ENCODE results near the gene OPRD1. TPM values are rescaled to one million over a fixed set of nuclear protein-coding genes. Genes with fewer than 3 reads are reported as not detected.

The OPRD1 gene
- polyA plus RNA-seq, 1 of the 3 experiments (the other 2 are of a cell fraction) = 0.07 TPM

DNA sequence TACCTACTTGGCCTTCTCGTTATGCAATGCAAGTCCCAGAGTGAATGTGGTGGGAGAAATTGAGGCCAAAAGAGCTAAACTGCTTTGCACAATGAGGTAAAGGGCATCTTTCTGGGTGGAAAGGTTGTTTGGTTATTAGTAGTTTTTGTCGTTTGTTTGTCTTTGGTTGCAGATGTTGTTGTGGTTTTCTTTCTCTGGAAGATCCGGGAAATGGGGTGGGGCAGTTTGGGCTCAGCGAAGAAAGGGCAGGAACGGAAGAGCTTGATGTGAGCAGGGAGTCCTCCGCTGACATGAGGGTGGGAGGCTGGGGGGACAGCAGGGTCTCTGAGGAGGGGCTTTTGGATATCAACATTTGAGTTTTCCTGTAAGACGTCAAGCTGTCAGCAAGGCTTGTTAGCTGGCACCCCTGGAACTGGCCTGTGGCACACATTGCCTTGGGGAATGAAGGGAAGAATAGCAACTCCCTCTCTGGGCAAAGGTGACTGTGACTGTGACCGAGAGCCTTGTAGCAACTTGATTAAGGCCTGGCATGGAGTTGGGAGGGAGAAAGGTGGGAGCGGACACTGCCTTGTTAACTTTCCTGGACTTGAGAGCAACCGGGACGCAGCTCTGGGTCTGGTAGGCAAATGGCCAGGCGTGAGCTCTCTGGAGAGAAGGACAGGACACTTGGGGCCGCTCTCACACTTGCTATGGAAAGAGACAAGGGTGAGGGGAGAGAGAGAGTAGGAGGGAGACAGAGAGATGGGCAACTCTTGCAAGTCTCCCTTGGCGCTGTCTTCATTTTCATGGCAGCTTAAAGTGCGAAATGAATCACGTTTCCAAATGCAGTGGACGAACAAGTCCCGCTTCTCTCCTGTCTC, 15.4 kb upstream of the OPRD1 start:
- DNase-seq = no peak
- Histone ChIP-seq H3K4me3 (ENCODE audit: low read depth in 2 of 2, low read length in 1 of 2) (no peak overlapping the region), H3K4me1 (ENCODE audit: control insufficient read depth in 1 of 2, insufficient read depth in 2 of 2, low read depth in 1 of 2, low read length in 1 of 2) (peaks cover 0 to 5% of the 10 kb centered on the region in 2 experiments; a peak in 1 of 4 replicates), H3K9me3 (no peaks in the 10 kb centered on the region), H3K9me2 (no peaks in the 10 kb centered on the region), H3F3A (replicated peaks; ENCODE audit: insufficient read depth) (no peaks in the 10 kb centered on the region), H3K27ac (ENCODE audit: low read depth in 2 of 2, low read length in 1 of 2) (no peak overlapping the region), H3K36me3 (replicated peaks in 1 of 2; ENCODE audit: control insufficient read depth in 1 of 2, insufficient read depth in 2 of 2, low read length in 1 of 2) (no peaks in the 10 kb centered on the region), H3K9ac (no peak overlapping the region), H3K4me2 (no peak overlapping the region), H2AFZ (ENCODE audit: low read depth) (no peak overlapping the region), H3K79me2 (ENCODE audit: insufficient read depth) (no peaks in the 10 kb centered on the region), H3K27me3 (ENCODE audit: insufficient read depth) (no peaks in the 10 kb centered on the region; the same call in 1 of the 2 replicates), H4K20me1 (ENCODE audit: insufficient read depth) (no peaks in the 10 kb centered on the region)
- POLR2A ChIA-PET = no interaction called here
- CTCF ChIA-PET = interaction anchor here (0.7 to 39.4 kb wide), 15 partner anchors 9 to 404 kb away, joined by 3 to 894 read pairs (median 3); no protein-coding TSS in a partner anchor
- WGBS (ENCODE audit: low lambda C conversion rate) = 71% methylated on average over 18 of the region's 18 CpGs
- TF ChIP-seq SMC3 (IDR thresholded peaks at IDR 0.05; ENCODE audit: low read depth, low read length) (peak; percentile 49; the same call in 1 of the 2 replicates), RAD21 (IDR thresholded peaks at IDR 0.05; ENCODE audit: low read length) (peak; percentile 73)
- TF ChIP-seq, protein P1, sequence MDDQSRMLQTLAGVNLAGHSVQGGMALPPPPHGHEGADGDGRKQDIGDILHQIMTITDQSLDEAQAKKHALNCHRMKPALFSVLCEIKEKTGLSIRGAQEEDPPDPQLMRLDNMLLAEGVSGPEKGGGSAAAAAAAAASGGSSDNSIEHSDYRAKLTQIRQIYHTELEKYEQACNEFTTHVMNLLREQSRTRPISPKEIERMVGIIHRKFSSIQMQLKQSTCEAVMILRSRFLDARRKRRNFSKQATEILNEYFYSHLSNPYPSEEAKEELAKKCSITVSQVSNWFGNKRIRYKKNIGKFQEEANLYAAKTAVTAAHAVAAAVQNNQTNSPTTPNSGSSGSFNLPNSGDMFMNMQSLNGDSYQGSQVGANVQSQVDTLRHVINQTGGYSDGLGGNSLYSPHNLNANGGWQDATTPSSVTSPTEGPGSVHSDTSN (IDR thresholded peaks at IDR 0.05) = no peak

DNA sequence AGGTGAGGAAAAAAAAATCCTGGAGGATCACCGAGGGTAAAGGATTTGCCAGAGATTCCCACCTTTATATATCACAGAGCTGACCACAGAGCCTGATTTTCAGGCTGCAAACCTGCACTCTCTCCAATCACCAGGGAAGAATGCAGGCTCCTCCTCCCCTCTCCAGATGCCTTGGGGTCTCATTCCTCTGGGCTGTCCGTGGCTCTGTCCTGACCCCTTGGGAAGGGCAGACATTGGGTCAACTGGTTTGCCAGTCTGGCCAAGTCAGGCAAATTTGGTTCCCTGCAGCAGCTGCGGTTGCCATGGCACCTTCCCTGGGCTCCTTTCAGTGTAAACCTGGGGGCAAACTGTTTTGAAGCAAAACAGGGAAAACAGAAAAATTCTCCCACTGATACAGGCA, 11.6 kb upstream of the OPRD1 start:
- Histone ChIP-seq H3K27me3 (ENCODE audit: insufficient read depth) (no peaks in the 10 kb centered on the region; the same call in 1 of the 2 replicates), H3K4me3 (ENCODE audit: low read depth in 2 of 2, low read length in 1 of 2) (no peak overlapping the region), H3K9me2 (no peaks in the 10 kb centered on the region), H3K4me2 (no peak overlapping the region), H3K4me1 (ENCODE audit: control insufficient read depth in 1 of 2, insufficient read depth in 2 of 2, low read depth in 1 of 2, low read length in 1 of 2) (peaks cover 0 to 6% of the 10 kb centered on the region in 2 experiments; a peak in 1 of 4 replicates), H3K79me2 (ENCODE audit: insufficient read depth) (no peaks in the 10 kb centered on the region), H3K9me3 (no peaks in the 10 kb centered on the region), H4K20me1 (ENCODE audit: insufficient read depth) (no peaks in the 10 kb centered on the region), H3F3A (replicated peaks; ENCODE audit: insufficient read depth) (no peaks in the 10 kb centered on the region), H3K27ac (ENCODE audit: low read depth in 2 of 2, low read length in 1 of 2) (no peak overlapping the region), H3K9ac (no peak overlapping the region), H2AFZ (ENCODE audit: low read depth) (no peak overlapping the region), H3K36me3 (replicated peaks in 1 of 2; ENCODE audit: control insufficient read depth in 1 of 2, insufficient read depth in 2 of 2, low read length in 1 of 2) (no peaks in the 10 kb centered on the region)
- WGBS (ENCODE audit: low lambda C conversion rate) = 9% methylated on average over 2 of the region's 3 CpGs
- ChIA-PET CTCF (interaction anchor here (1.0 to 39.4 kb wide), 3 partner anchors 10 to 75 kb away, joined by 3 to 894 read pairs (median 3); no protein-coding TSS in a partner anchor), POLR2A (no interaction called here)
- no peak for DNase-seq
- no peak for TF ChIP-seq GABPA (IDR thresholded peaks at IDR 0.05; ENCODE audit: low read depth)
- TF ChIP-seq, protein P2, sequence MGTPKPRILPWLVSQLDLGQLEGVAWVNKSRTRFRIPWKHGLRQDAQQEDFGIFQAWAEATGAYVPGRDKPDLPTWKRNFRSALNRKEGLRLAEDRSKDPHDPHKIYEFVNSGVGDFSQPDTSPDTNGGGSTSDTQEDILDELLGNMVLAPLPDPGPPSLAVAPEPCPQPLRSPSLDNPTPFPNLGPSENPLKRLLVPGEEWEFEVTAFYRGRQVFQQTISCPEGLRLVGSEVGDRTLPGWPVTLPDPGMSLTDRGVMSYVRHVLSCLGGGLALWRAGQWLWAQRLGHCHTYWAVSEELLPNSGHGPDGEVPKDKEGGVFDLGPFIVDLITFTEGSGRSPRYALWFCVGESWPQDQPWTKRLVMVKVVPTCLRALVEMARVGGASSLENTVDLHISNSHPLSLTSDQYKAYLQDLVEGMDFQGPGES (IDR thresholded peaks at IDR 0.05; ENCODE audit: low read depth, low read length) = no peak
- TF ChIP-seq RCOR1 (IDR thresholded peaks at IDR 0.05; ENCODE audit: low read length) = no peak

DNA sequence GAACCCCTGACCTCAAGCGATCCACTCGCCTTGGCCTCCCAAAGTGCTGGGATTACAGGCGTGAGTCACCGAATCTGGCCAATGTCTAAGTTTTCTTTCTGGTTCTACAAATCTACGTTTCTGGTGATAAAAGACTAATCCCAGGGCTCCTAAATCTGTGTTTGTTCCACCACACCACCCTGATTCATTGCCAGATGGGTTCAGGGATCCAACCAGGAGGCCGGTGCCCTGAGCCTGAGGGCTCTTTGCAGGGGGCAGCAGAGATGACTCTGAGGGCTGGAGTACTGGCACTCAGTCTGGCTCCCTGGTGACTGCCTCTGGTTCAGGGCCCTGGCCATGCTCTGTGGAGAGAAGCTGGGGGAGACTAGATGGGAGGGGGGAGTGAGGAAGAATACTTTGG, 10.5 kb upstream of the OPRD1 start:
- Histone ChIP-seq H3K9me3 (no peaks in the 10 kb centered on the region), H3K36me3 (replicated peaks in 1 of 2; ENCODE audit: control insufficient read depth in 1 of 2, insufficient read depth in 2 of 2, low read length in 1 of 2) (no peaks in the 10 kb centered on the region), H4K20me1 (ENCODE audit: insufficient read depth) (no peaks in the 10 kb centered on the region), H3K4me2 (no peak overlapping the region), H3F3A (replicated peaks; ENCODE audit: insufficient read depth) (no peaks in the 10 kb centered on the region), H3K4me3 (ENCODE audit: low read depth in 2 of 2, low read length in 1 of 2) (no peak overlapping the region), H3K4me1 (ENCODE audit: control insufficient read depth in 1 of 2, insufficient read depth in 2 of 2, low read depth in 1 of 2, low read length in 1 of 2) (peaks cover 0 to 6% of the 10 kb centered on the region in 2 experiments; a peak in 1 of 4 replicates), H3K27me3 (ENCODE audit: insufficient read depth) (no peaks in the 10 kb centered on the region; the same call in 1 of the 2 replicates), H3K79me2 (ENCODE audit: insufficient read depth) (no peaks in the 10 kb centered on the region), H3K9ac (no peak overlapping the region), H3K9me2 (no peaks in the 10 kb centered on the region), H3K27ac (ENCODE audit: low read depth in 2 of 2, low read length in 1 of 2) (no peak overlapping the region), H2AFZ (ENCODE audit: low read depth) (no peak overlapping the region)
- no peak for DNase-seq
- POLR2A ChIA-PET = no interaction called here
- 83% methylated on average over 5 of the region's 6 CpGs for WGBS (ENCODE audit: low lambda C conversion rate)
- CTCF ChIA-PET = interaction anchor here (39.4 kb wide), 1 partner anchor 74 kb away, joined by 894 read pairs; no protein-coding TSS in a partner anchor
- TF ChIP-seq RAD21 (IDR thresholded peaks at IDR 0.05; ENCODE audit: low read length) = no peak
- TF ChIP-seq YY1 (IDR thresholded peaks at IDR 0.05; ENCODE audit: low read depth) = no peak
- no peak for TF ChIP-seq FOSL2 (IDR thresholded peaks at IDR 0.05; ENCODE audit: borderline replicate concordance, low read depth)
- TF ChIP-seq JUND (IDR thresholded peaks at IDR 0.05) = no peak
- TF ChIP-seq, protein P3, sequence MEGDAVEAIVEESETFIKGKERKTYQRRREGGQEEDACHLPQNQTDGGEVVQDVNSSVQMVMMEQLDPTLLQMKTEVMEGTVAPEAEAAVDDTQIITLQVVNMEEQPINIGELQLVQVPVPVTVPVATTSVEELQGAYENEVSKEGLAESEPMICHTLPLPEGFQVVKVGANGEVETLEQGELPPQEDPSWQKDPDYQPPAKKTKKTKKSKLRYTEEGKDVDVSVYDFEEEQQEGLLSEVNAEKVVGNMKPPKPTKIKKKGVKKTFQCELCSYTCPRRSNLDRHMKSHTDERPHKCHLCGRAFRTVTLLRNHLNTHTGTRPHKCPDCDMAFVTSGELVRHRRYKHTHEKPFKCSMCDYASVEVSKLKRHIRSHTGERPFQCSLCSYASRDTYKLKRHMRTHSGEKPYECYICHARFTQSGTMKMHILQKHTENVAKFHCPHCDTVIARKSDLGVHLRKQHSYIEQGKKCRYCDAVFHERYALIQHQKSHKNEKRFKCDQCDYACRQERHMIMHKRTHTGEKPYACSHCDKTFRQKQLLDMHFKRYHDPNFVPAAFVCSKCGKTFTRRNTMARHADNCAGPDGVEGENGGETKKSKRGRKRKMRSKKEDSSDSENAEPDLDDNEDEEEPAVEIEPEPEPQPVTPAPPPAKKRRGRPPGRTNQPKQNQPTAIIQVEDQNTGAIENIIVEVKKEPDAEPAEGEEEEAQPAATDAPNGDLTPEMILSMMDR (IDR thresholded peaks at IDR 0.05) = no peak
- TF ChIP-seq, protein P4, sequence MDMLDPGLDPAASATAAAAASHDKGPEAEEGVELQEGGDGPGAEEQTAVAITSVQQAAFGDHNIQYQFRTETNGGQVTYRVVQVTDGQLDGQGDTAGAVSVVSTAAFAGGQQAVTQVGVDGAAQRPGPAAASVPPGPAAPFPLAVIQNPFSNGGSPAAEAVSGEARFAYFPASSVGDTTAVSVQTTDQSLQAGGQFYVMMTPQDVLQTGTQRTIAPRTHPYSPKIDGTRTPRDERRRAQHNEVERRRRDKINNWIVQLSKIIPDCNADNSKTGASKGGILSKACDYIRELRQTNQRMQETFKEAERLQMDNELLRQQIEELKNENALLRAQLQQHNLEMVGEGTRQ (IDR thresholded peaks at IDR 0.05; ENCODE audit: borderline replicate concordance, low read depth, low read length) = no peak
- TF ChIP-seq EP300 (IDR thresholded peaks at IDR 0.05; ENCODE audit: borderline replicate concordance in 1 of 2, low read depth in 1 of 2, low read length in 1 of 2) = no peak
- TF ChIP-seq TEAD4 (IDR thresholded peaks at IDR 0.05; ENCODE audit: borderline replicate concordance, insufficient read depth) = no peak
- TF ChIP-seq, protein P5, sequence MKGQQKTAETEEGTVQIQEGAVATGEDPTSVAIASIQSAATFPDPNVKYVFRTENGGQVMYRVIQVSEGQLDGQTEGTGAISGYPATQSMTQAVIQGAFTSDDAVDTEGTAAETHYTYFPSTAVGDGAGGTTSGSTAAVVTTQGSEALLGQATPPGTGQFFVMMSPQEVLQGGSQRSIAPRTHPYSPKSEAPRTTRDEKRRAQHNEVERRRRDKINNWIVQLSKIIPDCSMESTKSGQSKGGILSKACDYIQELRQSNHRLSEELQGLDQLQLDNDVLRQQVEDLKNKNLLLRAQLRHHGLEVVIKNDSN (IDR thresholded peaks at IDR 0.05; ENCODE audit: borderline replicate concordance, low read depth) = no peak
